GM20000 (cell line): Measurements from ENCODE around the gene SERPINF2.
A peak's percentile ranks its signal among the peaks of the same experiment; 100 is the strongest.
"Not testable (repeated sequence)": the region's sequence is repeated elsewhere in the genome, so short reads cannot be mapped to it uniquely, and the experiment has no call there.

ENCODE experiments used
- DNase-seq: peaks from one replicate; pipeline ENCODE4 v3.0.0; 2012; ENCODE audit warnings: low spot score
- CTCF ChIP-seq: IDR thresholded peaks from 2 replicates; pipeline ENCODE4 v1.5.1; 2012; ENCODE audit warnings: mild to moderate bottlenecking, control low read depth; ENCODE audit errors: extremely low read depth, missing control alignments

The SERPINF2 gene

GRCh38 chr17:1718362-1719165 lies 24.1 kb upstream of the SERPINF2 start:
- DNase-seq, result no peak
- no peak for TF ChIP-seq CTCF

GRCh38 chr17:1720856-1721386 lies 21.8 kb upstream of the SERPINF2 start:
- peak; percentile 96 for TF ChIP-seq CTCF
- DNase-seq, result peak; percentile 59

GRCh38 chr17:1722022-1722421 lies 20.6 kb upstream of the SERPINF2 start:
- DNase-seq, result not testable (repeated sequence)

GRCh38 chr17:1724351-1724868 lies 18.3 kb upstream of the SERPINF2 start, which contains the start of gene WDR81:
Gene WDR81, plus strand, starts transcription at chr17:1724704. Its CDS starts 256 bp downstream, at chr17:1724960.
- no peak for TF ChIP-seq CTCF
- peak; percentile 97 for DNase-seq

GRCh38 chr17:1724869-1725641 lies 17.6 kb upstream of the SERPINF2 start:
- TF ChIP-seq CTCF, result no peak
- DNase-seq, result no peak

- TF ChIP-seq CTCF, result no peak
- DNase-seq, result no peak
These were observed 16.8 kb upstream of the SERPINF2 start for GRCh38 chr17:1725642-1726511.

GRCh38 chr17:1726626-1727257 lies 15.9 kb upstream of the SERPINF2 start:
- TF ChIP-seq CTCF, result no peak
- DNase-seq, result no peak
